NCI-H446 treated with DMSO at 0.1 percent for 48 hours (cell line): Measurements from ENCODE around the gene SLC22A4.

ENCODE experiments used
- DNase-seq: peaks from one replicate; lab custom pipeline; 2025; lab: John Stamatoyannopoulos, UW

SLC22A4 gene

DNA sequence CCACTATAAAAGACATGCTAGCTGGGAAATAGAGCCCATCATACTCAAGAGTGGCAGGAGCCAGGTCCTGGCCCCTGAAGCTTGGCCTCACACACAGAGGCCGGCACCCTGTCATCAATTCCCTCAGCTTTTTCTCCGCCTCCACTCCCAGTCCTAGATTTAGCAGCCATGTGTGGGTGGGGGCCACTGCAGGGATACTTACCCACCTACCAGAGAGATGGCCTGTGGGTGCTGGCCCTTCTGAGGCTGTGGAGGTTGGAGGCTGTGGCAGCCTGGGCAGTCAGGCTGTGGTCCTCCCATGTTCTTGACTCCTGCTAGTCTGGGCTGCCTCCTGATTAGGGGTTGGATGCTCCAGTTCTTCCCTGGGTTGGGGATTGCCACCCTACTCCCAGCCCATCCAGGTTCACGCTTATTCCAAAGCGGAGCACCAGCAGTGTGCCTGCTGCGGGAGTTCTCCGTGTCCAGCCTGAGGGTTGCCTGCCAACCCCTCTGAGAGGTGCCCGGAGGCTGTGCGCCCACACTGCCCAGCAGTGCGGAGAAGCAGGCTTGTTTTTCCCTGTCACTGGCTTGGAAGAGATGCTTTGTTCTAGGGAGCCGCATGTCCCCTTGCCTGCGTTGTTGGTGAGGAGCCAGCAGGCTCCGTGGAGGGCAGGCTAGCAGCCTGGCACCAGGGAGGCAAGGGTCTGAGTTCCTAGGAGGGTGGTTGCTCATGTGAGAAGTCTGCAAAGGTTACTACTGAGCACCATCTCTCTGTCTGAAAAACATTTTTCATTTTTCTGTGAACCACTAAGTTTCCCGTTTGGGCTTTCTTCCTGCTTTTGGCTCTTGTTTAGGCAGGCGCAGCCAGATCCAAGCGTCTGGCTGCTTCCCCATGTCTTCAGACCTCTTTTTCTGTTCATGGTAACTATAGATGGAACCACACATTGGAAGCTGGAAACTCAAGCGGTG lies 82.8 kb downstream of the SLC22A4 start:
- DNase-seq, result no peak

DNA sequence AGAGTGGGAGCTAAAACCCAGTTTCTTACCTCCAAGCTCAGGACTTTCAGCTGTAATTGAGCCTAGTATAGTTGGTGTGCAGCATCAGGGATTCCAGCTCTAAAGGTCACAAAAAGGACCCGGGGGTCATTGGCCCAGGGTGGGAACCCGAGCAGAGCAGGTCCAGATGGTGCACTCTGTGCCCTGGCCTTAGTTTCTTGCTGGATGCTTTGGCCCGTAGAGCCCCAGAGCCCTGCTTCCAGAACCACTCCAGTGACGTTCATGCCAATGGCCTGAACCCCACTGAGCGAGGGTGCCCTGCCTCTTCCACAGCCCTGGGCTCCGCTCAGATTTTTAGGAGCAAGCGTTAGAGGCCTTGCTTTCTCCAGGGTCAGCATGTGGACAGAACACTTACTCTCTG lies 83.5 kb downstream of the SLC22A4 start:
- no peak for DNase-seq

- DNase-seq, result no peak
These were observed 84.4 kb downstream of the SLC22A4 start for GRCh38 chr5:132378580-132378979.

- no peak for DNase-seq
These were observed 85.9 kb downstream of the SLC22A4 start for GRCh38 chr5:132380047-132380446.

DNA sequence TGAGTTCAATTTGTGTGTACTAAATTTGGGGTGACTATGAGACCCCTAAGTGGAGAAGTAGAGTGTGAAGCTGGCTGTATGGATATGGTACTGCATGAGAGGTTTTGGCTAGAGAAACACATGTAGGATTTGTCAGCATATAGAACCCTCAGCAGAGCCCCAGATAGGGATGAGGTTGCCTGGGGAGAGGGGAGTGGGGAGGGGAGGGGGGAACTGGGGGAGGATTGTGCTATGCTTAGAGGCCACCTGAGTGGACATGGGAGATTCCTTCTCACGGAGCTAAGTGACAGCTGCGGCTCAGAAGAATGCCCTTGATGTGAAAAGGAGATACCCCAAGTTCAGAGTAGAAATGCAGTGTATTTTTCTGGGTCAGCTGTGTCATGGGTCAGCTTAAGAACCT lies 86.5 kb downstream of the SLC22A4 start:
- no peak for DNase-seq

DNA sequence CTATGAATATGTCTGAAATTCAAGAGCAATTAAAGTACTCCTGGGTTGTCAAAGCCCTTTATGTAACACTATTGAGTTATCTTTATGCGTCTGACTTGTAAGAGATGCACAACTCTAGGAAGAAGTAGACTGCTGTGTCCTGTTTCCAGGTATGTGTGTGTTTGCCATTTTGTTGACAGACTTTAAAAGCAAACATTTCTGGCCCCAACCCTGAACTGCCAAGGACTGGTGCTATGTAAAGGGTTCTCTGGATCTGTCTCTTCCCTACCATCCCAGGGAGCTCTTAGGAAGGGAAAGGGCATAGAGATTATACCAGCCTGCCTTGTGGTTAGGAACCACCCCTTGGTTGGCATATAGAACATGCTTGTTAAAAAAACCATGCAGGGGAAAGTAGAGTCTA lies 87.4 kb downstream of the SLC22A4 start:
- DNase-seq, result no peak

DNA sequence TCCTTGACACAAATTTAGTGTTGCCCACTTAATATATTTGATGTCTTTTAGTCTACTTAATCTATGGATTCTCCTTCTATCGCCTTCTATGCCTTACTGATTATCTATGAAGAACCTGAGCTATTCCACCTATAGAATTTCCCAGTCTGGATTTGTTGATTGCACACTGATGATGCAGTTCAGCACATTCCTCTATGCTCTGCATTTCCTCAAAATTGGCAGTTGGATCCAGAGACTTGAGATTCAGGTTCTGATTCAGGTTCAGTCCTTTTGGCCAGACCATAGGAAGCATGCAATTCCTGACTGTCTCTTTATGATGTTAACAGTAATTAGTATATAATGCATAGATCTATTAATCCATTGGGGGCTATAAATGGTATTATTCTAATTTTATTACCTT lies 89.1 kb downstream of the SLC22A4 start:
- no peak for DNase-seq

- DNase-seq, result no peak
These were observed 89.8 kb downstream of the SLC22A4 start for GRCh38 chr5:132383984-132384383.

- DNase-seq, result no peak
These were observed 90.4 kb downstream of the SLC22A4 start for GRCh38 chr5:132384506-132385050.

- no peak for DNase-seq
These were observed 91.3 kb downstream of the SLC22A4 start for GRCh38 chr5:132385326-132386105.

DNA sequence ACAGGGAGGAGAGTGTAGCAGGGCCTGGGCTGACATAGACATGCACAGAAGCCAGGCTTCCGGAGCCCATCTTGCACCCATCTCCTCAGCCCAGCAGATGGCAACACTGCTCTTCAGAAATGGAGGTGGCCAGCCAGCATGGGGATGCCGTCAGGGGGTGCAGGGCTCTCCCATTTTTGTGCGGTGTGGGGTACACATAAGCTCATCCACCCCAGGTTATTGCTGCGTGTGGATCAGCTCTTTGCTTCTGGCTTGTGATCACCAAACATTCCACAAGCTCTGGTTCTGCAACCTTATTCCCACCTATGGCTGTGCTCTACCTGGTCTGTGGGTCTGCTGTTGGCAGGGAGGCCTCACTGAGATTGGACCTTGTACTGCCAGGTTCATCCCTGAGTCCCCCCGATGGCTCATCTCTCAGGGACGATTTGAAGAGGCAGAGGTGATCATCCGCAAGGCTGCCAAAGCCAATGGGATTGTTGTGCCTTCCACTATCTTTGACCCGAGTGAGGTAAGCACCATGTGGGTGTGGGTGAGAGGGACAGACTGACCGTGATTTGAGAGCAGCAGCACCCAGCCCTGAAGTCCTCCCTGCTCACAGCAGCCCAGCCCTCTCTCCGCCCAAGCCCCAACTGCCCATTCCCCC lies 92.6 kb downstream of the SLC22A4 start:
- DNase-seq, result no peak

DNA sequence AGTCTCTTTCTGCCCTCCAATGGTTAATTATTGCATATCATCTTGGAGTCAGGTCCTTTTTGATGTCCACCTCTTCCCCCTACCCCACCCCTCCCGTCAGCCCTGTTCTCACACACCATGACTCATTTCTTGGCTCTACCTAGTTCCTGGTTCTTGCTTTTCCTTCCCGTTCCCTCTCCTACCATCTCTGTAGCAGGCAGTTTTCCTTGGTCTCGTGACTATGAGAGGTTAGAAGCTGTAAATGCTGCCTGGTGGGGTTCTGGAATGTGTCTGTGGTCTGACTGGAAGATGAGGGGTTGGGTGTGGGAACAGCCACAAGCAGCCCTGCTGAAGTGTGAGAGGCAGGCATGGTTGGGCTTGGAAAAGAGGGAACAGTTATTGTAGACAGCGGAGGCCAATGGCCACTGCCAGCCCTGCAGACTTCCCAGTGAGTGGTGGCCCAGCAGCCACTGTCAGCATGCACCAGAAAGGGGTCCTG lies 93.5 kb downstream of the SLC22A4 start:
- peak; percentile 21 for DNase-seq

- DNase-seq, result no peak
These were observed 94.3 kb downstream of the SLC22A4 start for GRCh38 chr5:132388244-132389050.

DNA sequence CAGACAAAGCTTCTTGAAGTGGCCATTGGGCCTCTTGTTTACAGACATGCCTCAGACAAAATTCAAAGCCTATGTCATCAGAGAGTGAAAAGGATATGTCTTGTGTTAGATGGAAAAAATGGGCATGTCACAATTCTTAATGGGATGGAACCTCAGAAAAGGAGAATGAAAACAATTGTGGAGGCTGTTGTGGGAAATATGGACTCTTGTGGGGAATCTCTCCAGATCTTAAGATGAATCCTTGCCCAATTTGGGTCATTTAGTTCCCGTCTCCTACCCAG lies 94.8 kb downstream of the SLC22A4 start:
- no peak for DNase-seq

GRCh38 chr5:132389585-132390286 lies 95.5 kb downstream of the SLC22A4 start:
- DNase-seq, result peak; percentile 50

DNA sequence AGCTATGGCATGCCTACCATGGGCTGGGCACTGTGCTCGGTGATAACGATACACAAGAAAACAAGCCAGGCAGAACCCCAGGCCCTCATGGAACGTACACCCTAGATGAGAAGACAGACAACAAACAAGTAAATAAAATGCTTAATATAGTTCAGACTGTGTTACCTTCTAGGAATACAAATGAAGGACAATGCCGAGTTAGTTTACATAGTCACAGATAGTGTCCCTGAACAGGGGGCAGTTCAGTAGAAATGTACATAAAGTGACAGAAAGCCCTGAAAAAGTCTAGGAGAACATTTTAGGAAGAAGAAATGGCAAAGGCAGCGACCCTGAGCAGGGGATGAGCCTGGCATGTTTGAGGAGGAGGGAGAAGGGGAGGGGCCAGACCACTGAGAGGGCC lies 97.1 kb downstream of the SLC22A4 start:
- DNase-seq, result no peak

GRCh38 chr5:132391870-132392269 lies 97.7 kb downstream of the SLC22A4 start:
- DNase-seq, result no peak

GRCh38 chr5:132392411-132392810 lies 98.2 kb downstream of the SLC22A4 start:
- DNase-seq, result no peak

GRCh38 chr5:132392978-132393825 lies 99.0 kb downstream of the SLC22A4 start:
- no peak for DNase-seq
